HepG2 (cell line): ENCODE measurements around the gene OR2V2. TPM values are rescaled to one million over a fixed set of nuclear protein-coding genes. Genes with fewer than 3 reads are reported as not detected.

ENCODE experiments used
- CC2D1A ChIP-seq: sonication (generic); formaldehyde crosslinking; IDR thresholded peaks from 2 replicates; pipeline ENCODE4 v1.8.1; 2023; ENCODE audit warnings: mild to moderate bottlenecking, missing genetic modification reagents
- E2F1 ChIP-seq: sonication (generic); formaldehyde crosslinking; IDR thresholded peaks from 2 replicates; pipeline ENCODE4 v1.5.0; 2020; ENCODE audit warnings: missing genetic modification reagents
- EEA1 ChIP-seq: sonication (generic); formaldehyde crosslinking; IDR thresholded peaks from 2 replicates; pipeline ENCODE4 v1.5.1; 2020; ENCODE audit warnings: mild to moderate bottlenecking, missing genetic modification reagents, borderline replicate concordance
- EP300 ChIP-seq, 3 experiments: sonication (generic) in 1 of 3; formaldehyde crosslinking in 1 of 3; IDR thresholded peaks; 2 replicates each; pipeline versions ENCODE4 v1.5.1 to v1.6.1; 2011 to 2020; ENCODE audit warnings: low read depth in 2 of 3, low read length in 2 of 3, borderline replicate concordance in 1 of 3, improper control_type of control experiment in 1 of 3, mild to moderate bottlenecking in 1 of 3, missing genetic modification reagents in 1 of 3, moderate library complexity in 1 of 3
- FOXJ3 ChIP-seq: sonication (generic); formaldehyde crosslinking; IDR thresholded peaks from 2 replicates; pipeline ENCODE4 v1.4.0; 2020; ENCODE audit warnings: missing genetic modification reagents, mild to moderate bottlenecking, borderline replicate concordance
- FOXK1 ChIP-seq: sonication (generic); formaldehyde crosslinking; IDR thresholded peaks from 2 replicates; pipeline ENCODE4 v1.4.0; 2020; ENCODE audit warnings: low read depth, missing genetic modification reagents, borderline replicate concordance
- GABPA ChIP-seq, 2 experiments: IDR thresholded peaks; 2 replicates each; pipeline ENCODE4 v1.6.1; 2011 to 2016; ENCODE audit warnings: low read depth in 2 of 2, low read length in 1 of 2, missing biosample characterization in 1 of 2, missing genetic modification characterization in 1 of 2
- GFI1 ChIP-seq: sonication (generic); formaldehyde crosslinking; IDR thresholded peaks from 2 replicates; pipeline ENCODE4 v1.5.0; 2020; ENCODE audit warnings: missing genetic modification reagents, mild to moderate bottlenecking, borderline replicate concordance
- NFE2L2 ChIP-seq: fragments of 150-350 bp; IDR thresholded peaks from 2 replicates; pipeline ENCODE4 v1.6.1; 2014; ENCODE audit warnings: low read length
- NKX3-1 ChIP-seq: sonication (generic); formaldehyde crosslinking; IDR thresholded peaks from 2 replicates; pipeline ENCODE4 v1.5.0; 2020; ENCODE audit warnings: missing genetic modification reagents
- PCBP2 ChIP-seq: fragments of 200-400 bp; formaldehyde crosslinking; optimal IDR thresholded peaks from 2 replicates; pipeline ENCODE3; 2018; ENCODE audit warnings: low read length, low read depth; ENCODE audit not compliant: poor library complexity, severe bottlenecking
- RBAK ChIP-seq: sonication (generic); formaldehyde crosslinking; IDR thresholded peaks from 2 replicates; pipeline ENCODE4 v1.5.1; 2020; ENCODE audit warnings: mild to moderate bottlenecking, missing genetic modification reagents
- SAP130 ChIP-seq: IDR thresholded peaks from 2 replicates; pipeline ENCODE4 v1.6.1; 2016; ENCODE audit warnings: low read depth
- SP5 ChIP-seq: IDR thresholded peaks from 2 replicates; pipeline ENCODE4 v1.6.1; 2016; ENCODE audit warnings: low read depth, borderline replicate concordance
- TEF ChIP-seq: sonication (generic); formaldehyde crosslinking; IDR thresholded peaks from 2 replicates; pipeline ENCODE4 v1.5.0; 2020; ENCODE audit warnings: missing genetic modification reagents
- ZBTB20 ChIP-seq: sonication (generic); formaldehyde crosslinking; IDR thresholded peaks from 2 replicates; pipeline ENCODE4 v1.8.1; 2023; ENCODE audit warnings: missing genetic modification reagents, low read depth, mild to moderate bottlenecking, borderline replicate concordance
- ZBTB26 ChIP-seq: IDR thresholded peaks from 2 replicates; pipeline ENCODE4 v1.6.1; 2016; ENCODE audit warnings: missing compliant biosample characterization, missing genetic modification reagents, borderline replicate concordance
- ZNF484 ChIP-seq: sonication (generic); formaldehyde crosslinking; IDR thresholded peaks from 2 replicates; pipeline ENCODE4 v1.5.1; 2020; ENCODE audit warnings: mild to moderate bottlenecking, low read depth, missing genetic modification reagents, borderline replicate concordance
- ZNF501 ChIP-seq: sonication (generic); formaldehyde crosslinking; IDR thresholded peaks from 2 replicates; pipeline ENCODE4 v1.5.1; 2020; ENCODE audit warnings: mild to moderate bottlenecking, moderate library complexity, missing genetic modification reagents
- ZNF512B ChIP-seq: sonication (generic); formaldehyde crosslinking; IDR thresholded peaks from 2 replicates; pipeline ENCODE4 v1.5.1; 2020; ENCODE audit warnings: missing genetic modification reagents, mild to moderate bottlenecking, borderline replicate concordance
- ZNF562 ChIP-seq: sonication (generic); formaldehyde crosslinking; IDR thresholded peaks from 2 replicates; pipeline ENCODE4 v1.8.0; 2022; ENCODE audit warnings: missing genetic modification reagents, borderline replicate concordance
- ZNF674 ChIP-seq: sonication (generic); formaldehyde crosslinking; IDR thresholded peaks from 2 replicates; pipeline ENCODE4 v1.5.0; 2020; ENCODE audit warnings: low read depth, mild to moderate bottlenecking, missing genetic modification reagents
- polyA plus RNA-seq, 8 experiments: library from polyadenylated mRNA; depleted of rRNA in 3 of 8; stranded (reverse) in 7 of 8; unstranded in 1 of 8; fragments of >200 nt; fragmentation: Illumina TruSeq in 4 of 8; extraction: Trizol in 4 of 8; gene quantifications; 2 replicates each; pipeline versions ENCODE4 v1.2.1 to v1.2.3, GENCODE V29; 2011 to 2016; ENCODE audit warnings: low read depth in 4 of 8, missing spikeins in 1 of 8, mixed read lengths in 1 of 8; ENCODE audit not compliant: insufficient read depth in 1 of 8
- total RNA-seq, 5 experiments: library from RNA; depleted of rRNA; stranded (reverse); fragments of >200 nt; fragmentation: Illumina TruSeq; extraction: Trizol; gene quantifications; 2 replicates each; pipeline ENCODE4 v1.2.3, GENCODE V29; 2016; ENCODE audit warnings: low read depth in 1 of 5

OR2V2 gene
- total and polyA plus RNA-seq, 2 of the 13 experiments (the other 11 are each of a cell fraction or from before 2014, with no cell fraction given): not detected

- TF ChIP-seq ZBTB26 (peak; percentile 35; the same call in 1 of the 2 replicates), FOXK1 (CRISPR knock-in tag) (peak; percentile 81; the same call in 1 of the 2 replicates), FOXJ3 (CRISPR knock-in tag) (peak; percentile 52; the same call in 1 of the 2 replicates), ZNF674 (CRISPR knock-in tag) (no peak), ZNF562 (CRISPR knock-in tag) (no peak), ZNF501 (CRISPR knock-in tag) (peak; percentile 62; the same call in 1 of the 2 replicates), ZNF512B (CRISPR knock-in tag) (no peak), CC2D1A (CRISPR knock-in tag) (no peak), EEA1 (CRISPR knock-in tag) (peak; percentile 61; the same call in 1 of the 2 replicates), ZNF484 (CRISPR knock-in tag) (no peak; the same call in 1 of the 2 replicates), GABPA (IDR thresholded peaks at IDR 0.05; ENCODE audit: low read depth, low read length) (no peak), GABPA (CRISPR knock-in tag; IDR thresholded peaks at IDR 0.05; ENCODE audit: low read depth) (peak; percentile 66), TEF (CRISPR knock-in tag) (no peak), GFI1 (CRISPR knock-in tag) (peak; percentile 65; the same call in 1 of the 2 replicates), NKX3-1 (CRISPR knock-in tag) (no peak; the same call in 1 of the 2 replicates), RBAK (no peak), EP300 (IDR thresholded peaks at IDR 0.05; ENCODE audit: low read depth in 2 of 2, low read length in 2 of 2) (0 out of 4 replicates have a peak, but pooled peaks of 1 of the 2 experiments have one; percentile 10), EP300 (CRISPR knock-in tag; IDR thresholded peaks at IDR 0.05; ENCODE audit: borderline replicate concordance) (no peak), ZBTB20 (CRISPR knock-in tag) (no peak), PCBP2 (no peak), SP5 (CRISPR knock-in tag) (no peak), SAP130 (peak; percentile 76), E2F1 (CRISPR knock-in tag) (peak; percentile 53; the same call in 1 of the 2 replicates), NFE2L2 (no peak)
Observed at GRCh38 chr5:181191526-181192336, 44.3 kb downstream of the OR2V2 start (continued).
